GM18511 (cell line): ENCODE results near the gene TERB1.

Experiments
- ATAC-seq: cut with Tn5 transposase; IDR thresholded peaks from one replicate; pipeline ENCODE4 v1.9.1; 2021; ENCODE audit warnings: mild to moderate bottlenecking, moderate library complexity; ENCODE audit not compliant: unreplicated experiment

Gene TERB1

GRCh38 chr16:66705790-66706505 is 95.4 kb downstream of the TERB1 start:
- no peak for ATAC-seq
